Esophagus squamous epithelium (tissue), 5 donors: ENCODE data around the gene TNN. TPM values are rescaled to one million over a fixed set of nuclear protein-coding genes. Genes with fewer than 3 reads are reported as not detected.

Experiments
- DNase-seq: peaks from one replicate; lab custom pipeline; 2025; lab: John Stamatoyannopoulos, UW
- H3K27ac ChIP-seq, 4 donors: fragments of 200-600 bp; sonication (generic); one replicate each; pipeline ENCODE4 v1.5.1; 2016 to 2019; ENCODE audit warnings: mild to moderate bottlenecking in 1 of 4
- H3K27me3 ChIP-seq, 4 donors: fragments of 200-600 bp; sonication (generic); 1 replicate in 3 of 4; 2 replicates in 1 of 4; pipeline versions ENCODE4 v1.5.1 to v1.6.0; 2017 to 2021; ENCODE audit warnings: antibody characterized with exemption in 1 of 4
- H3K36me3 ChIP-seq, 3 donors: fragments of 200-600 bp; sonication (generic); one replicate each; pipeline ENCODE4 v1.5.1; 2016 to 2019
- H3K4me1 ChIP-seq, 3 donors: fragments of 200-600 bp; sonication (generic); one replicate each; pipeline ENCODE4 v1.5.1; 2017 to 2019
- H3K4me3 ChIP-seq, 4 donors: fragments of 200-600 bp; sonication (generic); 1 replicate in 3 of 4; 2 replicates in 1 of 4; pipeline ENCODE4 v1.5.1; 2016 to 2019; ENCODE audit warnings: mild to moderate bottlenecking in 2 of 4, moderate library complexity in 1 of 4
- H3K9me3 ChIP-seq, 3 donors: fragments of 200-600 bp; sonication (generic); one replicate each; pipeline ENCODE4 v1.5.1; 2016 to 2019
- POLR2A ChIP-seq, 4 donors: fragments of 450-650 bp; IDR thresholded peaks; one replicate each; pipeline ENCODE4 v1.6.1; 2017; ENCODE audit warnings: antibody characterized with exemption in 4 of 4, mild to moderate bottlenecking in 4 of 4, moderate library complexity in 3 of 4
- WGBS, 2 donors: methylation state at CpG; one replicate each; pipeline ENCODE4 v1.1.5; 2018; 5-methylcytosine and 5-hydroxymethylcytosine counted together
- intact Hi-C: fragments of 100-400 bp; cut with DNase I; formaldehyde crosslinking; loops from one replicate; pipeline ENCODE4 v1.15.0; 2022
- total RNA-seq, 4 donors: library from RNA; depleted of rRNA; stranded (reverse); fragments of >200 nt; gene quantifications; one replicate each; pipeline ENCODE4 v1.1.0, GENCODE V29; 2016
- TF ChIP-seq, protein P1 (sequence below), 6 experiments: fragments of 450-650 bp in 4 of 6; fragments of 200-600 bp in 2 of 6; sonication (generic) in 2 of 6; IDR thresholded peaks; one replicate each; pipeline ENCODE4 v1.5.1; 2016 to 2019; ENCODE audit warnings: antibody characterized with exemption in 6 of 6, mild to moderate bottlenecking in 4 of 6, moderate library complexity in 4 of 6
- donor health status: DM: yes; HTN: yes; CAD: no.

The TNN gene
- total RNA-seq, 4 donors from 2014 or later = under 0.01 to 0.09 TPM; not detected in 2

GRCh38 chr1:175145899-175146528 lies 78.4 kb downstream of the TNN start:
- Histone ChIP-seq H3K4me3 (no peak overlapping the region), H3K27me3 (peaks cover 0 to 12% (median 0%) of the 10 kb centered on the region in 4 donors), H3K27ac (no peak overlapping the region), H3K4me1 (peaks cover 0 to 6% (median 0%) of the 10 kb centered on the region in 3 donors), H3K36me3 (no peaks in the 10 kb centered on the region), H3K9me3 (no peaks in the 10 kb centered on the region)
- intact Hi-C loops = no loop called here
- TF ChIP-seq, protein P1, sequence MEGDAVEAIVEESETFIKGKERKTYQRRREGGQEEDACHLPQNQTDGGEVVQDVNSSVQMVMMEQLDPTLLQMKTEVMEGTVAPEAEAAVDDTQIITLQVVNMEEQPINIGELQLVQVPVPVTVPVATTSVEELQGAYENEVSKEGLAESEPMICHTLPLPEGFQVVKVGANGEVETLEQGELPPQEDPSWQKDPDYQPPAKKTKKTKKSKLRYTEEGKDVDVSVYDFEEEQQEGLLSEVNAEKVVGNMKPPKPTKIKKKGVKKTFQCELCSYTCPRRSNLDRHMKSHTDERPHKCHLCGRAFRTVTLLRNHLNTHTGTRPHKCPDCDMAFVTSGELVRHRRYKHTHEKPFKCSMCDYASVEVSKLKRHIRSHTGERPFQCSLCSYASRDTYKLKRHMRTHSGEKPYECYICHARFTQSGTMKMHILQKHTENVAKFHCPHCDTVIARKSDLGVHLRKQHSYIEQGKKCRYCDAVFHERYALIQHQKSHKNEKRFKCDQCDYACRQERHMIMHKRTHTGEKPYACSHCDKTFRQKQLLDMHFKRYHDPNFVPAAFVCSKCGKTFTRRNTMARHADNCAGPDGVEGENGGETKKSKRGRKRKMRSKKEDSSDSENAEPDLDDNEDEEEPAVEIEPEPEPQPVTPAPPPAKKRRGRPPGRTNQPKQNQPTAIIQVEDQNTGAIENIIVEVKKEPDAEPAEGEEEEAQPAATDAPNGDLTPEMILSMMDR (IDR thresholded peaks at IDR 0.05) = no peak
- TF ChIP-seq POLR2A (IDR thresholded peaks at IDR 0.05) = no peak
- no peak for DNase-seq
- WGBS, 2 donors = 43 to 45% methylated on average over 6 of the region's 7 CpGs

- TF ChIP-seq, protein P1 (IDR thresholded peaks at IDR 0.05) = peak in 5 of 6 experiments; percentile 55 to 81 (median 62)
- no peak for TF ChIP-seq POLR2A (IDR thresholded peaks at IDR 0.05)
- WGBS, 2 donors = 26 to 32% methylated on average over 19 of the region's 21 CpGs
- peaks cover 0 to 19% (median 0%) of the 10 kb centered on the region in 4 donors for H3K27me3 ChIP-seq
- DNase-seq = no peak
- H3K36me3 ChIP-seq = no peaks in the 10 kb centered on the region
- H3K27ac ChIP-seq = no peak overlapping the region
- no peaks in the 10 kb centered on the region for H3K9me3 ChIP-seq
- peaks cover 0 to 6% (median 0%) of the 10 kb centered on the region in 3 donors for H3K4me1 ChIP-seq
- peak overlapping the region in 1 of 4 donors; percentile 19 for H3K4me3 ChIP-seq
- intact Hi-C loops = no loop called here
These were observed 79.0 kb downstream of the TNN start for GRCh38 chr1:175146529-175147213.

DNA sequence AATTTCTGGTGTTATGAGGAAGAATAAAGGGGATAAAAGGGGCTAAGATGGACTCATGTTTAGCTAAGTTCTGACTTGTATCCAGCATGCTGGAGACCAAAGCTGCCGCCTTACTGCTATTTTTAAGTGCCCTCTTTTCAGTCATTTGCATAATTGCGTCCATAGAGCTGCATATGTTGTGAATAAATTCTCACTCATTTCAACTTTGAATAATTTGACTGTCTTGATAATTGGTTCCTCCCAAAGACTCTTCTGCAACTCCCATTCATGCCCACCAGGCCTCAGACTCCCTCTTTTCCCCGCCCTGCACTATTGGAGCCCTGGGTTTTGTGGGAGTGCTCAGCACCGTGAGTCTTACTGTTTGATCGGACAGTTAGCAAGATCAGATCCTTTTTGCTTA lies 79.9 kb downstream of the TNN start:
- H3K27ac ChIP-seq = no peak overlapping the region
- TF ChIP-seq, protein P1 (IDR thresholded peaks at IDR 0.05) = no peak
- TF ChIP-seq POLR2A (IDR thresholded peaks at IDR 0.05) = no peak
- 84 to 93% methylated on average over 5 of the region's 5 CpGs for WGBS, 2 donors
- DNase-seq = no peak
- H3K4me1 ChIP-seq = peaks cover 0 to 14% (median 0%) of the 10 kb centered on the region in 3 donors
- no peaks in the 10 kb centered on the region for H3K9me3 ChIP-seq
- intact Hi-C loops = no loop called here
- no peaks in the 10 kb centered on the region for H3K36me3 ChIP-seq
- H3K4me3 ChIP-seq = no peak overlapping the region
- H3K27me3 ChIP-seq = peaks cover 0 to 21% (median 0%) of the 10 kb centered on the region in 4 donors

DNA sequence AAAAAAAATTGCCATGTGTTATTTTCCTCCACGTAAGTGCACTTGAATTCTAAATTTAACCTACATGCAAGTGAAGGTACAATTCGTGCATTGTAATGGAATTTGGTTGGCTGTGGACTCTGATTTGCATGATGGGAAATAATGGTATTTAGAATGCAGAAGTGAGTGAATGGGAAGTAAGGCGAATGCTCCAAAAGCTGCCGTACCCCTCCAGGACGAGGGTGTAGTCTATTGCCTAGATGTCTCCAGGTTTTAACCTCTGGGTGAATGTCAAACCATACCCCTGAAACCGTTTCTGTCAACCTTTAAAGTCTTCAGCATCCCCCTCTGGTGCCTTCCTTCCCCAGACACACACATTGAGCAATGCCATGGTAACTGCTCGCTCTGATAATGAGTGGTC lies 80.4 kb downstream of the TNN start:
- Histone ChIP-seq H3K27ac (no peak overlapping the region), H3K4me1 (peaks cover 0 to 14% (median 0%) of the 10 kb centered on the region in 3 donors), H3K36me3 (no peaks in the 10 kb centered on the region), H3K27me3 (peaks cover 0 to 24% (median 0%) of the 10 kb centered on the region in 4 donors), H3K9me3 (no peaks in the 10 kb centered on the region), H3K4me3 (no peak overlapping the region)
- 66 to 76% methylated on average over 7 of the region's 7 CpGs for WGBS, 2 donors
- intact Hi-C loops = no loop called here
- TF ChIP-seq, protein P1 (IDR thresholded peaks at IDR 0.05) = no peak
- TF ChIP-seq POLR2A (IDR thresholded peaks at IDR 0.05) = no peak
- DNase-seq = no peak
